ENCODE data around the gene PRKAR2B. TPM values are rescaled to one million over a fixed set of nuclear protein-coding genes. Genes with fewer than 3 reads are reported as not detected.

PRKAR2B gene
- total and polyA plus RNA-seq, 5 donors: 32.3 to 57.8 (median 45.2) TPM

- ATAC-seq: no peak
- Histone ChIP-seq H3K4me3 (ENCODE audit: low read length) (no peak overlapping the region), H3K27me3 (ENCODE audit: control insufficient read depth, insufficient read depth) (no peaks in the 10 kb centered on the region), H3K27ac (ENCODE audit: low read length) (no peak overlapping the region), H3K4me1 (ENCODE audit: control insufficient read depth, insufficient read depth, low read length) (peaks cover 2% of the 10 kb centered on the region), H3K9me3 (ENCODE audit: control insufficient read depth, low read length) (no peaks in the 10 kb centered on the region)
- peak in 1 of 3 donors; percentile 32 for DNase-seq
- intact Hi-C loops (cut with DNase I): no loop called here
- 71% methylated on average over 4 of the region's 4 CpGs for WGBS
Measured at GRCh38 chr7:107069457-107069856, 25.0 kb downstream of the PRKAR2B start.

- no peaks in the 10 kb centered on the region for H3K27me3 ChIP-seq (ENCODE audit: control insufficient read depth, insufficient read depth)
- no peaks in the 10 kb centered on the region for H3K9me3 ChIP-seq (ENCODE audit: control insufficient read depth, low read length)
- intact Hi-C loops (cut with DNase I): no loop called here
- WGBS: 68% methylated on average over 2 of the region's 2 CpGs
- no peak for DNase-seq
- H3K27ac ChIP-seq (ENCODE audit: low read length): no peak overlapping the region
- ATAC-seq: no peak
- H3K4me1 ChIP-seq (ENCODE audit: control insufficient read depth, insufficient read depth, low read length): no peaks in the 10 kb centered on the region
- H3K4me3 ChIP-seq (ENCODE audit: low read length): no peak overlapping the region
Measured at GRCh38 chr7:107070710-107071109, 26.2 kb downstream of the PRKAR2B start.

GRCh38 chr7:107071129-107071528, 26.6 kb downstream of the PRKAR2B start:
- Histone ChIP-seq H3K9me3 (ENCODE audit: control insufficient read depth, low read length) (no peaks in the 10 kb centered on the region), H3K4me1 (ENCODE audit: control insufficient read depth, insufficient read depth, low read length) (no peaks in the 10 kb centered on the region), H3K4me3 (ENCODE audit: low read length) (no peak overlapping the region), H3K27ac (ENCODE audit: low read length) (no peak overlapping the region), H3K27me3 (ENCODE audit: control insufficient read depth, insufficient read depth) (no peaks in the 10 kb centered on the region)
- DNase-seq (no peak), ATAC-seq (no peak)
- intact Hi-C loops (cut with DNase I): no loop called here
- 92% methylated on average over 3 of the region's 3 CpGs for WGBS

- Histone ChIP-seq H3K4me1 (ENCODE audit: control insufficient read depth, insufficient read depth, low read length) (no peaks in the 10 kb centered on the region), H3K9me3 (ENCODE audit: control insufficient read depth, low read length) (no peaks in the 10 kb centered on the region), H3K27ac (ENCODE audit: low read length) (no peak overlapping the region), H3K27me3 (ENCODE audit: control insufficient read depth, insufficient read depth) (no peaks in the 10 kb centered on the region), H3K4me3 (ENCODE audit: low read length) (no peak overlapping the region)
- intact Hi-C loops (cut with DNase I): no loop called here
- ATAC-seq (no peak), DNase-seq (no peak)
- WGBS: 92% methylated on average over 1 of the region's 1 CpG
Measured at GRCh38 chr7:107072133-107072532, 27.6 kb downstream of the PRKAR2B start.

- intact Hi-C loops (cut with DNase I): no loop called here
- ATAC-seq (no peak), DNase-seq (no peak)
- no peak overlapping the region for H3K4me3 ChIP-seq (ENCODE audit: low read length)
- 70% methylated on average over 6 of the region's 6 CpGs for WGBS
- no peak overlapping the region for H3K27ac ChIP-seq (ENCODE audit: low read length)
- H3K4me1 ChIP-seq (ENCODE audit: control insufficient read depth, insufficient read depth, low read length): no peaks in the 10 kb centered on the region
- H3K27me3 ChIP-seq (ENCODE audit: control insufficient read depth, insufficient read depth): no peaks in the 10 kb centered on the region
- H3K9me3 ChIP-seq (ENCODE audit: control insufficient read depth, low read length): no peaks in the 10 kb centered on the region
Measured at GRCh38 chr7:107075863-107076574, 31.5 kb downstream of the PRKAR2B start.

GRCh38 chr7:107076781-107077698, 32.5 kb downstream of the PRKAR2B start:
- Histone ChIP-seq H3K27ac (ENCODE audit: low read length) (no peak overlapping the region), H3K4me1 (ENCODE audit: control insufficient read depth, insufficient read depth, low read length) (no peaks in the 10 kb centered on the region), H3K27me3 (ENCODE audit: control insufficient read depth, insufficient read depth) (no peaks in the 10 kb centered on the region), H3K4me3 (ENCODE audit: low read length) (no peak overlapping the region), H3K9me3 (ENCODE audit: control insufficient read depth, low read length) (no peaks in the 10 kb centered on the region)
- 66% methylated on average over 8 of the region's 8 CpGs for WGBS
- intact Hi-C loops (cut with DNase I): no loop called here
- ATAC-seq (peak; percentile 47 to 82), DNase-seq (no peak)

GRCh38 chr7:107077699-107078516, 33.4 kb downstream of the PRKAR2B start:
- intact Hi-C loops (cut with DNase I): no loop called here
- Histone ChIP-seq H3K27ac (ENCODE audit: low read length) (no peak overlapping the region), H3K4me1 (ENCODE audit: control insufficient read depth, insufficient read depth, low read length) (no peaks in the 10 kb centered on the region), H3K4me3 (ENCODE audit: low read length) (no peak overlapping the region), H3K9me3 (ENCODE audit: control insufficient read depth, low read length) (no peaks in the 10 kb centered on the region), H3K27me3 (ENCODE audit: control insufficient read depth, insufficient read depth) (no peaks in the 10 kb centered on the region)
- 96% methylated on average over 10 of the region's 10 CpGs for WGBS
- peak in 1 of 3 donors; percentile 6 for DNase-seq
- ATAC-seq: peak in 1 of 2 donors; percentile 7

GRCh38 chr7:107078517-107078966, 34.0 kb downstream of the PRKAR2B start:
- H3K4me3 ChIP-seq (ENCODE audit: low read length): no peak overlapping the region
- ATAC-seq (peak in 1 of 2 donors; percentile 68), DNase-seq (peak in 1 of 3 donors; percentile 40)
- 76% methylated on average over 2 of the region's 2 CpGs for WGBS
- H3K4me1 ChIP-seq (ENCODE audit: control insufficient read depth, insufficient read depth, low read length): no peaks in the 10 kb centered on the region
- no peaks in the 10 kb centered on the region for H3K9me3 ChIP-seq (ENCODE audit: control insufficient read depth, low read length)
- H3K27ac ChIP-seq (ENCODE audit: low read length): no peak overlapping the region
- H3K27me3 ChIP-seq (ENCODE audit: control insufficient read depth, insufficient read depth): no peaks in the 10 kb centered on the region
- intact Hi-C loops (cut with DNase I): no loop called here

- Histone ChIP-seq H3K4me3 (ENCODE audit: low read length) (no peak overlapping the region), H3K9me3 (ENCODE audit: control insufficient read depth, low read length) (no peaks in the 10 kb centered on the region), H3K4me1 (ENCODE audit: control insufficient read depth, insufficient read depth, low read length) (no peaks in the 10 kb centered on the region), H3K27ac (ENCODE audit: low read length) (no peak overlapping the region), H3K27me3 (ENCODE audit: control insufficient read depth, insufficient read depth) (no peaks in the 10 kb centered on the region)
- intact Hi-C loops (cut with DNase I): no loop called here
- WGBS: 69% methylated on average over 11 of the region's 11 CpGs
- DNase-seq (peak in 1 of 3 donors; percentile 9), ATAC-seq (peak; percentile 25 to 52)
Measured at GRCh38 chr7:107079212-107079940, 34.9 kb downstream of the PRKAR2B start.

GRCh38 chr7:107080099-107080505, 35.6 kb downstream of the PRKAR2B start:
- 78% methylated on average over 4 of the region's 4 CpGs for WGBS
- DNase-seq (peak in 1 of 3 donors; percentile 8), ATAC-seq (no peak)
- H3K27me3 ChIP-seq (ENCODE audit: control insufficient read depth, insufficient read depth): no peaks in the 10 kb centered on the region
- no peaks in the 10 kb centered on the region for H3K9me3 ChIP-seq (ENCODE audit: control insufficient read depth, low read length)
- intact Hi-C loops (cut with DNase I): no loop called here
- no peak overlapping the region for H3K27ac ChIP-seq (ENCODE audit: low read length)
- H3K4me1 ChIP-seq (ENCODE audit: control insufficient read depth, insufficient read depth, low read length): no peaks in the 10 kb centered on the region
- H3K4me3 ChIP-seq (ENCODE audit: low read length): no peak overlapping the region
